Stimulated activated CD4-positive, alpha-beta T cell treated with anti-CD3 and anti-CD28 coated beads, Interleukin-4, amount 100 ng/mL, for 48 hours (primary cell): Measurements from ENCODE around the gene SDC3.

ENCODE experiments used
- DNase-seq, 2 donors: peaks; one replicate each; pipeline ENCODE4 v3.0.0-alpha.2; 2020; ENCODE audit warnings: low read depth in 2 of 2

Gene SDC3

GRCh38 chr1:30904191-30904961, 4.2 kb downstream of the SDC3 start:
- DNase-seq = no peak

GRCh38 chr1:30903343-30904034, 5.1 kb downstream of the SDC3 start:
- no peak for DNase-seq

- no peak for DNase-seq
These were observed 5.8 kb downstream of the SDC3 start for GRCh38 chr1:30902593-30903290.

GRCh38 chr1:30901798-30902581, 6.6 kb downstream of the SDC3 start:
- no peak for DNase-seq

GRCh38 chr1:30900931-30901560, 7.5 kb downstream of the SDC3 start:
- DNase-seq = no peak

- DNase-seq = no peak
These were observed 8.1 kb downstream of the SDC3 start for GRCh38 chr1:30900486-30900885.

- DNase-seq = no peak
These were observed 8.8 kb downstream of the SDC3 start for GRCh38 chr1:30899577-30900389.

- DNase-seq = no peak
These were observed 10.3 kb downstream of the SDC3 start for GRCh38 chr1:30898031-30898815.

- DNase-seq = no peak
These were observed 11.7 kb downstream of the SDC3 start for GRCh38 chr1:30896905-30897304.

GRCh38 chr1:30895944-30896660, 12.5 kb downstream of the SDC3 start:
- DNase-seq = no peak

GRCh38 chr1:30895382-30895943, 13.1 kb downstream of the SDC3 start:
- no peak for DNase-seq

GRCh38 chr1:30894508-30894973, 14.0 kb downstream of the SDC3 start:
- no peak for DNase-seq

GRCh38 chr1:30893776-30894507, 14.6 kb downstream of the SDC3 start:
- DNase-seq = no peak

- no peak for DNase-seq
These were observed 15.9 kb downstream of the SDC3 start for GRCh38 chr1:30892671-30893073.

GRCh38 chr1:30891227-30891552, 17.4 kb downstream of the SDC3 start:
- no peak for DNase-seq

- DNase-seq = no peak
These were observed 17.9 kb downstream of the SDC3 start for GRCh38 chr1:30890502-30891226.

GRCh38 chr1:30889511-30889910, 19.0 kb downstream of the SDC3 start:
- DNase-seq = no peak
